ENCODE data around the gene TRHDE.

Gene TRHDE

GRCh38 chr12:72368719-72369422 lies 96.7 kb downstream of the TRHDE start:
- no peak overlapping the region for H3K4me2 ChIP-seq (ENCODE audit: low read length)
- no peak overlapping the region for H3K27ac ChIP-seq
- H3K4me3 ChIP-seq (ENCODE audit: low read depth, low read length), result no peak overlapping the region

GRCh38 chr12:72369423-72369959 lies 97.3 kb downstream of the TRHDE start:
- Histone ChIP-seq H3K79me2 (no peaks in the 10 kb centered on the region), H3K4me1 (no peaks in the 10 kb centered on the region), H3K9me3 (ENCODE audit: control insufficient read depth, low read length) (no peaks in the 10 kb centered on the region), H3K27me3 (ENCODE audit: control insufficient read depth, insufficient read depth, low read length) (no peaks in the 10 kb centered on the region), H3K4me3 (ENCODE audit: low read depth, low read length) (no peak overlapping the region), H3K36me3 (ENCODE audit: control insufficient read depth, insufficient read depth, low read length) (no peaks in the 10 kb centered on the region), H3K27ac (no peak overlapping the region), H3K4me2 (ENCODE audit: low read length) (no peak overlapping the region), H2AFZ (no peak overlapping the region), H3K9ac (no peak overlapping the region)
- TF ChIP-seq CTCF (IDR thresholded peaks at IDR 0.05), result no peak

More at GRCh38 chr12:72368719-72369422, 96.7 kb downstream of the TRHDE start:
- Histone ChIP-seq H3K27me3 (ENCODE audit: control insufficient read depth, insufficient read depth, low read length) (no peaks in the 10 kb centered on the region), H2AFZ (no peak overlapping the region), H3K9ac (no peak overlapping the region), H3K4me1 (no peaks in the 10 kb centered on the region), H3K9me3 (ENCODE audit: control insufficient read depth, low read length) (no peaks in the 10 kb centered on the region), H3K36me3 (ENCODE audit: control insufficient read depth, insufficient read depth, low read length) (no peaks in the 10 kb centered on the region), H3K79me2 (no peaks in the 10 kb centered on the region)
- TF ChIP-seq CTCF (IDR thresholded peaks at IDR 0.05), result no peak

GRCh38 chr12:72380441-72380840 lies 108.3 kb downstream of the TRHDE start:
- Histone ChIP-seq H3K4me1 (no peaks in the 10 kb centered on the region), H3K27me3 (ENCODE audit: control insufficient read depth, insufficient read depth, low read length) (no peaks in the 10 kb centered on the region), H3K9ac (no peak overlapping the region), H3K4me3 (ENCODE audit: low read depth, low read length) (no peak overlapping the region), H3K79me2 (no peaks in the 10 kb centered on the region), H2AFZ (no peak overlapping the region), H3K4me2 (ENCODE audit: low read length) (no peak overlapping the region), H3K27ac (no peak overlapping the region), H3K9me3 (ENCODE audit: control insufficient read depth, low read length) (no peaks in the 10 kb centered on the region), H3K36me3 (ENCODE audit: control insufficient read depth, insufficient read depth, low read length) (no peaks in the 10 kb centered on the region)
- no peak for TF ChIP-seq CTCF (IDR thresholded peaks at IDR 0.05)

- TF ChIP-seq CTCF (IDR thresholded peaks at IDR 0.05), result no peak
Measured at GRCh38 chr12:72388322-72388721, 116.2 kb downstream of the TRHDE start.

GRCh38 chr12:72390146-72390545 lies 118.0 kb downstream of the TRHDE start:
- Histone ChIP-seq H3K4me2 (ENCODE audit: low read length) (no peak overlapping the region), H3K4me1 (no peaks in the 10 kb centered on the region), H3K36me3 (ENCODE audit: control insufficient read depth, insufficient read depth, low read length) (no peaks in the 10 kb centered on the region), H2AFZ (no peak overlapping the region), H3K9me3 (ENCODE audit: control insufficient read depth, low read length) (no peaks in the 10 kb centered on the region), H3K27me3 (ENCODE audit: control insufficient read depth, insufficient read depth, low read length) (no peaks in the 10 kb centered on the region), H3K9ac (no peak overlapping the region), H3K27ac (no peak overlapping the region), H3K4me3 (ENCODE audit: low read depth, low read length) (no peak overlapping the region), H3K79me2 (no peaks in the 10 kb centered on the region)
- no peak for TF ChIP-seq CTCF (IDR thresholded peaks at IDR 0.05)

More at GRCh38 chr12:72388322-72388721, 116.2 kb downstream of the TRHDE start:
- no peaks in the 10 kb centered on the region for H3K9me3 ChIP-seq (ENCODE audit: control insufficient read depth, low read length)
- no peaks in the 10 kb centered on the region for H3K27me3 ChIP-seq (ENCODE audit: control insufficient read depth, insufficient read depth, low read length)
- H3K9ac ChIP-seq, result no peak overlapping the region
- H3K4me3 ChIP-seq (ENCODE audit: low read depth, low read length), result no peak overlapping the region
- H3K4me1 ChIP-seq, result no peaks in the 10 kb centered on the region
- H3K79me2 ChIP-seq, result no peaks in the 10 kb centered on the region
- no peak overlapping the region for H3K27ac ChIP-seq
- H3K4me2 ChIP-seq (ENCODE audit: low read length), result no peak overlapping the region
- no peaks in the 10 kb centered on the region for H3K36me3 ChIP-seq (ENCODE audit: control insufficient read depth, insufficient read depth, low read length)
- H2AFZ ChIP-seq, result no peak overlapping the region
